ENCODE results near the gene CHAC2.
"Not testable (repeated sequence)": the region's sequence is repeated elsewhere in the genome, so short reads cannot be mapped to it uniquely, and the experiment has no call there.

CHAC2 gene

GRCh38 chr2:53755121-53755520 lies 12.5 kb upstream of the CHAC2 start:
- no peak for DNase-seq (ENCODE audit: extremely low read depth, low read depth)

GRCh38 chr2:53756644-53757043 lies 11.0 kb upstream of the CHAC2 start:
- TF ChIP-seq CTCF (IDR thresholded peaks at IDR 0.05; ENCODE audit: low read depth, low read length) = no peak
- no peak for DNase-seq (ENCODE audit: extremely low read depth, low read depth)

More at GRCh38 chr2:53755121-53755520, 12.5 kb upstream of the CHAC2 start:
- TF ChIP-seq CTCF (IDR thresholded peaks at IDR 0.05; ENCODE audit: low read depth, low read length) = no peak

GRCh38 chr2:53757206-53757605 lies 10.4 kb upstream of the CHAC2 start:
- DNase-seq (ENCODE audit: extremely low read depth, low read depth) = not testable (repeated sequence)

- no peak for DNase-seq (ENCODE audit: extremely low read depth, low read depth)
- no peak for TF ChIP-seq CTCF (IDR thresholded peaks at IDR 0.05; ENCODE audit: low read depth, low read length)
Measured at GRCh38 chr2:53765767-53766166, 1.8 kb upstream of the CHAC2 start.

- DNase-seq (ENCODE audit: extremely low read depth, low read depth) = no peak
- no peak for TF ChIP-seq CTCF (IDR thresholded peaks at IDR 0.05; ENCODE audit: low read depth, low read length)
Measured at GRCh38 chr2:53768242-53768542, 588 bp downstream of the CHAC2 start.

GRCh38 chr2:53769318-53769945 lies 1.8 kb downstream of the CHAC2 start:
- no peak for DNase-seq (ENCODE audit: extremely low read depth, low read depth)
- no peak for TF ChIP-seq CTCF (IDR thresholded peaks at IDR 0.05; ENCODE audit: low read depth, low read length)

- TF ChIP-seq CTCF (IDR thresholded peaks at IDR 0.05; ENCODE audit: low read depth, low read length) = no peak
- DNase-seq (ENCODE audit: extremely low read depth, low read depth) = no peak
Measured at GRCh38 chr2:53770264-53770663, 2.7 kb downstream of the CHAC2 start.

GRCh38 chr2:53777134-53777533 lies 9.5 kb downstream of the CHAC2 start:
- no peak for TF ChIP-seq CTCF (IDR thresholded peaks at IDR 0.05; ENCODE audit: low read depth, low read length)
- no peak for DNase-seq (ENCODE audit: extremely low read depth, low read depth)
